Stimulated activated CD4-positive, alpha-beta T cell treated with anti-CD3 and anti-CD28 coated beads, TNF-alpha, amount 100 ng/mL, for 1 hour (primary cell): Measurements from ENCODE around the gene ZNF501.

Source experiments
- DNase-seq, 3 donors: peaks; one replicate each; pipeline ENCODE4 v3.0.0-alpha.2; 2020; ENCODE audit warnings: low read depth in 3 of 3, low spot score in 1 of 3

ZNF501 gene

DNA sequence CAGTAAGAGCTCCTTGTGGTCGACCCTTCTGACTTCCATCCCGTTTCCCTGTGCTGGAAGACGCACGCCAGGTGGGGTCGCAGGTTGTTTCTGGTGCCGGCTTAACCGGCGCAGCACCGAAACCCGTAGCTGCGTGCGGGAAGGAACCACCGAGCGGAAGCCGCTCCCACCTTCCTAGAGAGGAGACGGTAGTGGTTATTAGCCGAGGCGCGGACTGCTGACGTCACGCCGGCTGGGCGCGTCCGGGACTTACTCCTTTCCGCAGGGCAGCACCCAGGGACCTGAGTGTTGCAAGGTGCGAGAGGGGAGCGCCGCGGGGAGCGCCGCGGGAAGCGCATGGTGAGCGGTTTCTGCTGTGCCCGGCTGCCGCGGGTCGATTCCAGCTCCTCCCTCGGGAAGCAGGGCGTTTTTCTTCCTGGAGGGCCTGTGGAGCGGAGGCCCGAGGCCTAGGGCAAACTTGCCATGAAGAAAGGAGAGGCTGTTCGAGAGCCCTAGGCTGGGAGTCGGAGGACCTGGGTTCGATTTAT is at the start of gene ZNF501:
Gene ZNF501, plus strand, starts transcription at position 252 of the 527 bp plus-strand sequence. CDS start 4,787 bp downstream, outside the sequence.
- peak; percentile 46 to 76 (median 60) for DNase-seq

GRCh38 chr3:44680921-44681455 is 48.4 kb upstream of the ZNF501 start:
- no peak for DNase-seq

DNA sequence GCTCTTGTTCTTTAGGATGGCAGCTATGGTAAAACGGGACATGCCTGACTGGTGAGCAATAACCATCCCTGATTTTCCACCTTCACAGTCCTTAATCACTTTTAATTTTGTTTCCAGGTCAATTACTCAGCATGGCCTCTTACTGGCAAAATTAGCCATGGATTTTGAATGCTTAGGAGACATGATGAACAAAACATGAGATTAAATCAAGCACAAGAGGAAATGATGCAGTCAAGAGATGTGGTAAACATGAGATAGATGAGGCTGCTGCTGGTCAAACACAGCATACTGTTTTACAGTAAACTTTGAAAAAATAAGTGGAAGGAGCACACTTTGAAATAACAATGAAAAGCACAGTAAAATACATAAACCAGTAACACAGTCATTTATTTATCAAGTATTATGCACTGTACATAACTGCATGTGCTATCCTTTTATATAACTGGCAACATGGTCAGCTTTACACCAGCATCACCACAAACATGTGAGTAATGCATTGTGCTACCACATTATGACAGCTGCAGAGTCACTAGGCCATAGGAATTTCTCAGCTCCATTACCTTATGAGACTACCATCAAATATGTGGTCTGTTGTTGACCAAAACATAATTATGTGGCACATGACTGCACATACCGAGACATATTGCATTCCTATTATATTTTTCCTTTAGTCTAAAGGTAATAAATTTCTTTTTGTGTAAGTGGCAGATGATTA is 47.1 kb upstream of the ZNF501 start:
- no peak for DNase-seq

- DNase-seq, result peak in 1 of 3 donors; percentile 24
Observed at GRCh38 chr3:44685128-44685800, 44.2 kb upstream of the ZNF501 start.

GRCh38 chr3:44687898-44688297 is 41.5 kb upstream of the ZNF501 start:
- no peak for DNase-seq

- peak in 2 of 3 donors; percentile 14 to 39 for DNase-seq
Observed at GRCh38 chr3:44712455-44713075, 16.9 kb upstream of the ZNF501 start, which contains the start of gene ZNF502. ZNF502 (plus strand) TSS chr3:44712660; CDS start chr3:44720262, 7,602 bp downstream.

GRCh38 chr3:44721231-44722102 is 8.0 kb upstream of the ZNF501 start:
- no peak for DNase-seq

- no peak for DNase-seq
Observed at GRCh38 chr3:44722103-44722401, 7.4 kb upstream of the ZNF501 start.

GRCh38 chr3:44734646-44735168 is 5.3 kb downstream of the ZNF501 start:
- DNase-seq, result no peak

DNA sequence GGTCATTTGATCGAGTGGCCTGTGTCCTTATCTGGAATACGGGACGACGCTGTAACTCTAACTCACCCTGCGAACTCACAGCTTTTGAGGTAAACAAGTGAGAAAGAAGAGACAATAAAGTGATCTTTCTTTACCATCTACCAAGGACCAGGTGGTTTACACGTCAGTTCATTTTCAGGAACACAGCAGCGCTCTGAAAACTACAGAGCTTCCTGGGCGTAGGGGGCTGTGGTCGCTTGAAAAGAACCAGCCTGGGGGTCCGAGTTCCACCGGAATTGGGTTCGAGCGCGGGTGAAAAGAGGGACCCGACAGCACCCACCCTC is 31.6 kb downstream of the ZNF501 start:
- no peak for DNase-seq

GRCh38 chr3:44761424-44762169 is 32.2 kb downstream of the ZNF501 start, which contains the start of the genes KIAA1143 and KIF15:
KIAA1143 (minus strand) TSS chr3:44761619; CDS start chr3:44761602, 17 bp downstream.
KIF15 (plus strand) TSS chr3:44761794; CDS start chr3:44761866, 72 bp downstream.
- peak; percentile 89 to 99 (median 91) for DNase-seq

DNA sequence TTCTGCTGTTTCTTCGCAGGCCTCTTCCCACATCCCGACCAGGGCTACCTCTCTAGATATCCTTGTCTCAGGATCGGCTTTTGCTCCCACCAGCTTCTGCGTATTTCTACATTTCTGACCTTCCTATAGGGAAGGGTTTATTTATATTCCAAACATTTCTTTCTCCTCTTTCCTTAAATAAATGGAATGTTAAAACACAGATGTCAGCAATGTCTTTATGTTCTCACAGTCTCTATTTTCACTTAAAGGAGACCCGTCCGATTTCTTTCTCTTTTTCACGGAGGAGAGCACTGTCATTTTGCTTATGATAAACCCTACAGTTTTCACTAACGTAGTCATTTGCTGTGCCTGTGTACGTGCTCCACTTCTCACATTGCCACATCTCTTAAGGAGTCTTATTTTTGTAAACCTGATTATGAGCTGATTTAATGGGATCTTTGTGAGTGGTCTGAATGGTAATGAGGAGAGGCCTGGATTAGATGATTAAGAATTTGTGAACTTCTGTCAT is 32.8 kb downstream of the ZNF501 start:
- DNase-seq, result no peak

DNA sequence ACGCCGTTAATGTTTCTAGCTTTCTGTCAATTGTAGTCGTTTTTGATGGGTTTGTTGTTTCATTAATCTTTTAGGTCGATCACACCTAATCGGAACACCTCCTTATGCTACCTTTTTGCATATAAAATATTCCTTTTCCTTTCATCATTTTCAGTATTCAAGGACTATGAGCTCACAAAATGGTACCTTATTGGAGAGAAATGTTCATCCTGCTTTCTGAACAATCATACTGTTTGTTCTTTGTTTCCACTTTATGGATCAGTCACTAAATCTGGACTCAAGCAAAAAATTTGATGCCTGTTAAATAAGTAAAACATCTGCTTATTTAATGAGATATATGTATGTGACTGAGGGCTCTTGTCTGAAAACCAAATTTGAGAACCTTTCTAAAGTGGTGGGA is 33.3 kb downstream of the ZNF501 start:
- DNase-seq, result no peak

GRCh38 chr3:44764248-44764647 is 34.8 kb downstream of the ZNF501 start:
- no peak for DNase-seq

DNA sequence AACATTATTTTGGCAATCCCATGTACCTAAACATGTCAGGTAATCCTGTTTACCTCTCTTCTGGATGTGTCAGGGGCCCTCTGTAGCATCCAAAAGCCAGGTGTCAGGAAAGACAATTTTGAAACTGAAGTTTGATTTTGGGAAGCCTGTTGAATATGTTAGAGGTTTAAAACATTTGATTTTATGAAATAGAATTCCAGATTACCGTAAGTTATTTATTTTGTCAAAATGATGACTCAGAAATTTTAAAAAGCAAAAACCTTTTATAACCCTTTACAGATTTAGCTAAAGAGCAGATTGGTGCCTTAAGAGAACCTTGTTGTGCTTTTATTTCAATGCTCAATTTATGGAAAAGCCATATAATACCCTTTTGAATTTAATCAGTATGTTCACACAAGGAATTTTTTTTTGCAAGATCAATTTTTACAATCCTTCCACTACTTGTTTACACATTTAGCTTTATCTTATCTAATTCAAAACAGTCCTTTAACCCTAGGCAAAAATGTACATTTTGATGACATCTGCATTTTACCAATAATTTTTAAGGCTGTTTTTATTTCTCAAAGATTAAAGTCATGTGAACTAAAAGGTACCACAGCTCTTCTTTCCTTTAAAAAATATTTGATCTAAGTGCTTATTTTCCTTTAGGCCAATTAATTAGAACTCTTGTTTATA is 42.1 kb downstream of the ZNF501 start:
- DNase-seq, result no peak

- DNase-seq, result no peak
Observed at GRCh38 chr3:44772099-44772442, 42.6 kb downstream of the ZNF501 start.

- DNase-seq, result no peak
Observed at GRCh38 chr3:44782891-44783290, 53.5 kb downstream of the ZNF501 start.
